ENCODE results near the gene SEC31A.
A peak's percentile ranks its signal among the peaks of the same experiment; 100 is the strongest.

DNA sequence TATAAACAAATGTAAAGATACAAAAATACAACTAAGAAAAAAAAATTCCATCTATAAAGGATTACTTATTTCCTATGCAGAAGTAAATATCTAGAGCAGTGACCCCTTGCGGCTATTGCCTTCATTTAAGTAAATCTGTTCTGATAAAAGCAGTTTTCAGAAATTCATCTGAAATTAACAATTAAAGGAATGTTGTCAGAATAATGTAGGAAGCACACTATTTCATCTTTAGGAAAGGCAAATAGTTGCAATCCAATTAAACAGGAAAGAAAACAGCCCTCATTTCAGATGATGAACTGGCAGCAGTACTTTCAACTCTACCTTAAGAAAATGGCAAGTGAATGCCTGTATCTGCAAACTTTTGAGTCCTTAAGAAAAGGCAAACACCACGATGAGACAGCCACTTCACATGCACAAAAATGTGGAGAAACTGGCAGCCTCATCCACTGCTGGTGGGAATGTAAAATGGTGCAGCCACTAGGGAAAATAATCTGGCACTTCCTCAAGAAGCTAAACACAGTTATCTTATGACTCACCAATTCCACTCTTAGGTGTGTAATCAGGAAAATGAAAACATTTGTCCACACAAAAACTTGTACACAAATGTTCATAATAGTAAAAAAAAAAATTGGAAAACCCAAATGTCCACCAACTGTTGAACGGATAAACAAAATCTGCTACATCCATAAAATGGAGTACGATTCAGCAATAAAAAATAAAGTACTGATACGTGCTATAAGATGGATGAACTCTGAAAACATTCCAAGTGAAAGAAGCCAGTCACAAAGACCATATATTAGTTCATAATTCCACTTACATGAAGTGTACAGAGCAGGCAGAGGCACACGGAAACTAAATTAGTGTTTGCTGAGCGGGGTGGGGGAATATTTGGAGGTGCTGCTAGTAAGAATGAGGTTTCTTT is 7.6 kb upstream of the SEC31A start:
- TF ChIP-seq, protein P1, sequence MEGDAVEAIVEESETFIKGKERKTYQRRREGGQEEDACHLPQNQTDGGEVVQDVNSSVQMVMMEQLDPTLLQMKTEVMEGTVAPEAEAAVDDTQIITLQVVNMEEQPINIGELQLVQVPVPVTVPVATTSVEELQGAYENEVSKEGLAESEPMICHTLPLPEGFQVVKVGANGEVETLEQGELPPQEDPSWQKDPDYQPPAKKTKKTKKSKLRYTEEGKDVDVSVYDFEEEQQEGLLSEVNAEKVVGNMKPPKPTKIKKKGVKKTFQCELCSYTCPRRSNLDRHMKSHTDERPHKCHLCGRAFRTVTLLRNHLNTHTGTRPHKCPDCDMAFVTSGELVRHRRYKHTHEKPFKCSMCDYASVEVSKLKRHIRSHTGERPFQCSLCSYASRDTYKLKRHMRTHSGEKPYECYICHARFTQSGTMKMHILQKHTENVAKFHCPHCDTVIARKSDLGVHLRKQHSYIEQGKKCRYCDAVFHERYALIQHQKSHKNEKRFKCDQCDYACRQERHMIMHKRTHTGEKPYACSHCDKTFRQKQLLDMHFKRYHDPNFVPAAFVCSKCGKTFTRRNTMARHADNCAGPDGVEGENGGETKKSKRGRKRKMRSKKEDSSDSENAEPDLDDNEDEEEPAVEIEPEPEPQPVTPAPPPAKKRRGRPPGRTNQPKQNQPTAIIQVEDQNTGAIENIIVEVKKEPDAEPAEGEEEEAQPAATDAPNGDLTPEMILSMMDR (IDR thresholded peaks at IDR 0.05 in 8 of 11, conservative IDR thresholded peaks at IDR 0.05 in 3 of 11), result peak in 7 of 11 experiments; percentile 16 to 51 (median 38)
- TF ChIP-seq POLR2AphosphoS5 (IDR thresholded peaks at IDR 0.05), result no peak
- TF ChIP-seq POLR2A (IDR thresholded peaks at IDR 0.05), result no peak
